ENCODE data around the gene OXCT1.

Gene OXCT1

GRCh38 chr5:41869724-41870626, at the start of gene OXCT1:
OXCT1 (minus strand) TSS chr5:41870425; CDS start chr5:41870358, 67 bp downstream.
- peak; percentile 72 for DNase-seq

DNA sequence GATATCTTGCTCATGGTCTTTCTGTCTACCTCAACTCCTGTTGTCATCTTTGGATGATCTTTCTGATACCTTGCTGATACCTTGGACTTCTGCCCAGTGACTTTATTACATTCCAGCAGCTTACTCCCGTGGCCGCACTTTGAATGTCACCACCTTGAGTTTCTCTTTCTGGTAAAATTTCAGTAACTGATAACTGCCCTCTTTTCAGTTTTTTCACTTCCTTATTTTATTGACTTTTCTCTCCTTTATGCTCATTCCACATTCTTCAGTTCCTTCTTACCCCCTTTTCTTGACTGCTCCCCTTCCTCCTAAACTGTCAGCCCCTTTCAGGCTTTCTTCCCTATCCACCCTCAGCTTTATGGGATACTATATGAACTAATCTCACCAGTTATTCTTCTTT, 47.9 kb upstream of the OXCT1 start:
- DNase-seq = no peak

- peak; percentile 7 for DNase-seq
Observed at GRCh38 chr5:41908374-41909079, 38.3 kb upstream of the OXCT1 start.

DNA sequence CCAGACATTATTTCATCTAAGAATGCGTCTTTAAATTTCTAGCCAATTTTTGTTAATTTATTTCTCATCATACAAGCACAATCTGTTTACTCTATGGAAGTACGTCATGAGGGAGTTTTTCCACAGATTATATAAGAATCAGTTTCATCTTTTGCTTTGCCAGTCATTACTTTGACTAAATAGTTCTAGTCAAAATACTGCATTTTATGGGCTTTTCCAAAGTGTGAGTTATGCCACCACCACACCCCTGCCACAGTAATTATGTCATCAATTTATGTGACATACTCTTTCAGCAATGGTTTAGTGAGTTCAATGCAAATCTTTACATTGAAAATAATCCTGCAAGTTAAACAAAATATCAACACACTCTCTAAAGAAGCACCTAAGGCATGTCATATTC, 35.9 kb upstream of the OXCT1 start:
- no peak for DNase-seq

- peak; percentile 98 for DNase-seq
Observed at GRCh38 chr5:41903892-41904799, 33.9 kb upstream of the OXCT1 start, which contains the start of gene RIMOC1. RIMOC1 (plus strand) TSS chr5:41904344; CDS start chr5:41904368, 24 bp downstream.

DNA sequence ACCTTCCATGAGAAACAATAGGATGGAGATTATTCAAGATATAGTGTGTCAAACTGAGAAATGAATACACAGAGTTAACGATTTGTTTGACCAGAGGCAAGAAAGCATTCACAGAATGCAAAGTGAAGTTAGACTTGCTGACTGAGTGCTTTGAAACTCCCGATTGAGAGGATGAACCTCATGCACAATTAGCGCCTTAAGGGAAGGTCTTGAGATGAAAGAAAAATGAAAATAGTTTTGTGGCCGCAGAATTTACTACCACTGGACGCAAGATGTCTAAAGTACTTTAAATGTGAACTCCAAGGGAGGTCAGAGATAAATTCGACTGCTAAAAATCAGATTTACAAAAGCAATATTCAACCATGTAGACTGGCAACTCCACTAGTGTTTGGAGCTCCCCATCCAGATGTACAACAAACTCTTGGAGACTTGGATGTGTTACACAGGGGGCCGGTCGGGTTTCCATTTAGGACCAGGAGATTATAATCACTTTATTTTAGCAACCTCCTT, 33.2 kb upstream of the OXCT1 start:
- DNase-seq = no peak

GRCh38 chr5:41896230-41896629, 26.0 kb upstream of the OXCT1 start:
- DNase-seq = no peak

GRCh38 chr5:41893074-41893851, 23.0 kb upstream of the OXCT1 start:
- DNase-seq = no peak

DNA sequence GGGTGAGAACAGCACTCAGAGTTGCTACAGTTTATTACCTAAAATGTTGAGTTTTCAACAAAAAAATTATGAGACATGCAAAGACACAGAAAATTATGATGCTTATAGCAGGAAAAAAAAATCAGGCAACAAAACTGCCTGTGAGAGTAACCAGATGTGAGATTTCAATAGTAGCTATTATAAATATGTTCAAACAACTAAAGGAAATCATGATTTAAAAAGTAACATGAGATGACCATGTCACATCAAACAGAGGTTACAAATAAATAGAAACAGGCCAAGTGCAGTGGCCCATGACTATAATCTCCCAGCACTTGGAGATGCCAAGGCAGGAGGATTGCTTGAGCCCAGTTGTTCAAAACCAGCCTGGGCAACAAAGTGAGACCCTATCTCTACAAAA, 21.8 kb upstream of the OXCT1 start:
- DNase-seq = no peak

DNA sequence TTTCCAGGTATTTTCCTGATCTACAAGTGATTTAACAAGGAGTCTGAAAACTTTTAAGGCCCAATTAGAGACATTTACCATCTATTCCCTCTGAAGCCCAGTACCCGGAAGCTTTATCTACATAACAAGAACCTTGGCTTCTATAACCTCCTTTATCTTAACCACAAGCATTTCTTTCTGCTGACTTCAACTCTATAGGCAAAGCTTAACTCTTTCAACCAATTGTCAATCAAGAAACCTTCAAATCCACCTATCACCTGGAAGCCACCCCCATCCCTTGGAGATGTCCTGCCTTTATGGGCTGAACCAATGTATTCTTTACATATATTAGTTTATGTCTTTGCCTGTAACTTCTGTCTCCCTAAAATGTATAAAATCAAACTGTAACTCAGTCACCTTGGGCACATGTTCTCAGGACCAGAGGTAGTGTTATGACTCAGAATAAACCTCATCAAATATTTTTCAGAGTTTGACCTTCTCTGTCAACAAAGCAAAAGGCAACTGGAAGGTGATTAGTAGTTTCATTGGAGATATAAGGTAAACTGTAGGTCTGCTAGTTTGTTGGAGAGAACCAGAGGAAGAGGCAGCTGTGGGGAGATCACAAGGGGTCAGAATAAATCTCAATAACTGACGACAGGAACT, 21.0 kb upstream of the OXCT1 start:
- no peak for DNase-seq

- DNase-seq = no peak
Observed at GRCh38 chr5:41885286-41885685, 15.1 kb upstream of the OXCT1 start.

- no peak for DNase-seq
Observed at GRCh38 chr5:41883936-41884335, 13.7 kb upstream of the OXCT1 start.

DNA sequence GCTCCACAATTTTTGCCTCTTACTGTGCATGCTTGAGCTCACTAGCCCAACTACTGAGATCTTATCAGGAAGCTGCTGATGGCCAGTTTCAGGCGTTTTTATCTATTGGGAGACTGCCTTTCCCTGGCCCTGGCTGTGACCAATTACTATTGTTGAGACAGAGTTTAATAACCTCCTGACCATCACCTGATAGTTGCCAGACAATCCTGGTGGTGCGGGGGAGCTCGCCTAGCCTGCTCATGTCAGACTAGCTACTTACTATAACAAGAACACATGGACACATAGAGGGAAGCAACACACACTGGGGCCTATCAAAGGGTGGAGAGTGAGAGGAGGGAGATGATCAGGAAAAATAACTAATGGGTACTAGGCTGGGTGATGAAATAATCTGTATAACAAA, 13.0 kb upstream of the OXCT1 start:
- DNase-seq = no peak

DNA sequence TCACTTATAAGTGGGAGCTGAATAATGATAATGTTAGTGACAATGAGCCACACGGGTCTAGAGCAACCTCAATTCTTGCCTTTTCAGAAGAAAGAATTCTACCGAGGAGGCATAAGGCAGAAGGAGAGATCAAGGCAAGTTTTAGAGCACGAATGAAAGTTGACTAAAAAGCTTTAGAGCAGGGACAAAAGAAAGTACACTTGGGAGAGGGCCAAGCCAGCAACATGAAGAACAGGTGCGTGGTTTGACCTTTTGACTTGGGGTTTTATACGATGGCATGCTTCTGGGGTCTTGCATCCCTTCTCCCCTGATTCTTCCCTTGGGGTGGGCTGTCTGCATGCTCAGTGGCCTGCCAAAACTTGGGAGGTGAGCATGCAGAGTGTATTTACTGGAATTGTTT, 12.5 kb upstream of the OXCT1 start:
- no peak for DNase-seq

- no peak for DNase-seq
Observed at GRCh38 chr5:41878643-41879478, 8.6 kb upstream of the OXCT1 start.

DNA sequence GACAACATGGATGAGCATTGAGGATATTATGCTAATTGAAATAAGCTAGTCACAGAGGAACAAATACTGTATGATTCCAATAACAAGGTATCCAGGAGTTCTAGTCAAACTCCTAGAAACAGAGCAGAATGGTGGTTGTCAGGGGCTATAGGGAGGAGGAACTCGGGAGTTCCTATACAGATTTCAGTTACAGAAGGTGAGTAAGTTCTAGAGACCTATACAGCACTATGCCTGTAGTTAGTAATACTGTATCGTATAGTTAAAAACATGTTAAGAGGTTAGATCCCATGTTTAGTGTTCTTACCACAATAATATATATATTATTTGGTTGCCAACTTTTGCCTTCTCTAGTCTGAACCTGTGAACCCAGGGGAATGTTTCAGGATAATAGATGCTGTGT, 7.9 kb upstream of the OXCT1 start:
- no peak for DNase-seq

GRCh38 chr5:41877408-41877807, 7.2 kb upstream of the OXCT1 start:
- no peak for DNase-seq

DNA sequence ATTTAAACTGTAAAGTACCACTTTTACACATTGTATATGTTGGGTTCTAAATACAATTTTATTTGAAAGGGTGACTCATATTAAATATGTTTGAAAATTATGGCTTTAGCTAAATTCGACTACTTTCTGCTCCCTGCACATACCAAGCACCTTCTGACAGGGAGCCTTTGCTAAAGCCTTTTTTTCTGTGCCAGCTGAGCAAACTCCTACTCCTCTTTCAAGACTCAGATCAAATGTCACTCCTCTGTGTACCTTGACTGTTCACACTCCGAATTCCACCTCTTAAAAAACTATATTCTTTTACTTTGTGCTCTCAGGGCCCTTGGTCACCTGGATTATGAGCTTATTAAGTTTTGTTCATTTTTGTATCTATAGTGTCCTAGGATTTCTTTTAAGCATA, 6.5 kb upstream of the OXCT1 start:
- no peak for DNase-seq

DNA sequence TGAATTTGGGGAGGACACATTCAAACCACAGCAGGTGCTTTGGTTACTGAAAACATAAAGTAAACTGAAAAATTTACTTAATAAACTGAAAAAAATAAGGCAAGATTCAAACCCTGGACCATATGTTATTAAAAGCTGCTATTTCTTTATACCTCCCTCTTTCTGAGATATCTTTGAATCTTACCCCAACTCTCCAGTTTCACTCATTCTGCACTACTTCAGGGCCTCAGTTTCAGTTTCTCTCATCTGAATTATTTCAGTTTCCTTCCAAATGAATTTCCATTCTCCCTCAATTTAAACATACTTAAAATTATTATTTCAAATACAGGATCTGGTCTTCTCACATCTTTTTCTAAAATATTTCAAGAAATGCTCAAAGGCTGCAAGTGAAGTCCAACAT, 4.9 kb upstream of the OXCT1 start:
- no peak for DNase-seq

DNA sequence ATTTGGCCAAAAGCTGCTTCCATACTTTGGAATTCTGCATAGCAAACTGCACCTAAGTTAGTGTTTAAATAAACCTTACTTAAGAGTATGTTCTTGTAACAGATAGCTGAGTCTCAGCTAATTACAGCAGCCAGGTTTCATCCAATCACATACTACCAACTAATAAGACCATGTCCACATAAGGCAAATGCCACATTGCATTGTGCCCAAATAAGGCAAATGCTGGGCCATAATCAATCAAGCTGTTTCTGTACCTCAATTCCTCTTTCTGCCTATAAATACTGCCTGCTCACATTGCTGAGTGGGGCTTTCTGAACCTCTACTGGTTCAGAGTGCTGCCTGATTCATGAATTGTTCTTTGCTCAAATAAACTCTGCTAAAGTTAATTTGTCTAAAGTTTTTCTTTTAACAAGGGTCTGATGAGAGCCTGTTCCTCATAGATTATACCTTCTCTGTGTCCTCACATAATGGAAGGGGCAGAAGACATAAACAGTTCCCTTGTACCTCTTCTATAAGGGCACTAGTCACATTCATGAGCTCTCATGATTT, 4.4 kb upstream of the OXCT1 start:
- no peak for DNase-seq
